Stimulated activated CD4-positive, alpha-beta T cell treated with anti-CD3 and anti-CD28 coated beads, Interleukin-4, amount 100 ng/mL, for 24 hours (primary cell): ENCODE results near the gene DLGAP1.

Experiments used
- DNase-seq: peaks from one replicate; pipeline ENCODE4 v3.0.0-alpha.2; 2020

Gene DLGAP1

GRCh38 chr18:3879114-3879835, 575.8 kb downstream of the DLGAP1 start:
- DNase-seq, result no peak

- DNase-seq, result no peak
Measured at GRCh38 chr18:3878401-3878800, 576.7 kb downstream of the DLGAP1 start.

- DNase-seq, result no peak
Measured at GRCh38 chr18:3877678-3878077, 577.4 kb downstream of the DLGAP1 start.

- DNase-seq, result no peak
Measured at GRCh38 chr18:3875961-3876360, 579.1 kb downstream of the DLGAP1 start.

- no peak for DNase-seq
Measured at GRCh38 chr18:3875376-3875775, 579.7 kb downstream of the DLGAP1 start.

- DNase-seq, result no peak
Measured at GRCh38 chr18:3874581-3874980, 580.5 kb downstream of the DLGAP1 start.

- DNase-seq, result no peak
Measured at GRCh38 chr18:3874125-3874524, 581.0 kb downstream of the DLGAP1 start.

- DNase-seq, result no peak
Measured at GRCh38 chr18:3873698-3874097, 581.4 kb downstream of the DLGAP1 start.

GRCh38 chr18:3873211-3873610, 581.9 kb downstream of the DLGAP1 start:
- DNase-seq, result no peak

- no peak for DNase-seq
Measured at GRCh38 chr18:3872641-3873040, 582.5 kb downstream of the DLGAP1 start.

- DNase-seq, result no peak
Measured at GRCh38 chr18:3871687-3872086, 583.4 kb downstream of the DLGAP1 start.

- no peak for DNase-seq
Measured at GRCh38 chr18:3870914-3871313, 584.2 kb downstream of the DLGAP1 start.

- DNase-seq, result no peak
Measured at GRCh38 chr18:3869848-3870247, 585.3 kb downstream of the DLGAP1 start.

- DNase-seq, result no peak
Measured at GRCh38 chr18:3867864-3868311, 587.2 kb downstream of the DLGAP1 start.

GRCh38 chr18:3867236-3867635, 587.9 kb downstream of the DLGAP1 start:
- no peak for DNase-seq

GRCh38 chr18:3864669-3865298, 590.3 kb downstream of the DLGAP1 start:
- no peak for DNase-seq

GRCh38 chr18:3863593-3863992, 591.5 kb downstream of the DLGAP1 start:
- DNase-seq, result no peak

- no peak for DNase-seq
Measured at GRCh38 chr18:3863006-3863405, 592.1 kb downstream of the DLGAP1 start.

GRCh38 chr18:3861495-3861894, 593.6 kb downstream of the DLGAP1 start:
- no peak for DNase-seq

GRCh38 chr18:3857544-3857943, 597.6 kb downstream of the DLGAP1 start:
- DNase-seq, result no peak

GRCh38 chr18:3855966-3856365, 599.1 kb downstream of the DLGAP1 start:
- no peak for DNase-seq

GRCh38 chr18:3852321-3852720, 602.8 kb downstream of the DLGAP1 start:
- DNase-seq, result no peak

GRCh38 chr18:3851159-3851558, 603.9 kb downstream of the DLGAP1 start:
- DNase-seq, result no peak

- DNase-seq, result no peak
Measured at GRCh38 chr18:3848316-3848715, 606.8 kb downstream of the DLGAP1 start.

- DNase-seq, result no peak
Measured at GRCh38 chr18:3845161-3845560, 609.9 kb downstream of the DLGAP1 start.
